D721Med (cell line): ENCODE results near the gene NRXN3.

Source experiments
- DNase-seq: peaks from one replicate; pipeline ENCODE4 v3.0.0; 2011; ENCODE audit warnings: low spot score; ENCODE audit not compliant: insufficient read length
- FAIRE-seq: peaks from 2 replicates; lab custom pipeline; 2011; peaks lifted over from hg19 to GRCh38; lab: Jason Lieb, UNC
- CTCF ChIP-seq: IDR thresholded peaks from 2 replicates; pipeline ENCODE4 v1.5.1; 2012; ENCODE audit warnings: mild to moderate bottlenecking, control low read depth; ENCODE audit not compliant: insufficient read depth; ENCODE audit errors: missing control alignments

Gene NRXN3

DNA sequence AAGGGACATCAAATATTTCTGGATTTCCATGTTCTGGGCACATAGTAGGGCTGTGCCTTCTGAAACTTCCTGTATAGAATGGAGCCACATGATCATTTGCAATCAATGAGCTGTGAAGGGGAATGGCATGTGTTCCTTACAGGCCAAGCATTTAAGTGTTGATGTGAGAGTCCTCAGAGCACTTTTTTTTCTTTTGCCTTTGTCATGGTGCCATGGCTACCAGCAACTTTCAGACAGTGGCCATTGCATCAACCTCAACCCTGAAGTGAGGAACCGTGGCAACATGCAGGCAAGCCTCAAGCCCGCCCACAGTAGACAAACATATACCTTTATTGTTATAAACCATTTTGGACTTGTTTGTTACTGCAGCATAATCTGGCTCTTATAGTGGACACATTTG is 948.1 kb downstream of the NRXN3 start:
- no peak for DNase-seq
- FAIRE-seq = no peak
- TF ChIP-seq CTCF = no peak

- TF ChIP-seq CTCF = no peak
- no peak for FAIRE-seq
- DNase-seq = no peak
Observed at GRCh38 chr14:79134361-79134760, 964.2 kb downstream of the NRXN3 start.

- no peak for TF ChIP-seq CTCF
- peak; percentile 77 for FAIRE-seq
- no peak for DNase-seq
Observed at GRCh38 chr14:79136071-79137044, 966.2 kb downstream of the NRXN3 start.

- FAIRE-seq (no peak), DNase-seq (no peak)
Observed at GRCh38 chr14:79137045-79137430, 966.9 kb downstream of the NRXN3 start.

DNA sequence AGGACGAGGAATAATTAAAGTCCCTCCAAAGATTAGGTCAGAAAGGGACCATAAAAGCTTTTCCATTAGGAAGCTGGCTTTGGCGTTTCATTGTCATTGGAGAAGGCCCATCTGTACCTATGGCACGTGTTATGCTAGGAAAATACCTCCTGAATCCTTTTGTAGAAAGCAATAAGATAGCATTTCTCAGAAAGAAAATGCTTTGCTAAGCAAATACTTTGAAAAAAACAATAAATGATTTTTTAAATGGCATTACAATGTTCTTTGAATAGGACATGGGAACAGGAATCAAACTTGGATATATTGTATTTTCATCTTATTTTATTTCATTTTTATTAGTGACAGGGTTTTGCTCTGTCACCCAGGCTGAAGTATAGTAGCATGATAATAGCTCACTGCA is 967.7 kb downstream of the NRXN3 start:
- DNase-seq (no peak), FAIRE-seq (no peak)
- TF ChIP-seq CTCF = no peak

More at GRCh38 chr14:79137045-79137430, 966.9 kb downstream of the NRXN3 start:
- TF ChIP-seq CTCF = no peak

GRCh38 chr14:79144896-79145295 is 974.7 kb downstream of the NRXN3 start:
- FAIRE-seq = no peak
- no peak for DNase-seq
- no peak for TF ChIP-seq CTCF

GRCh38 chr14:79150226-79150625 is 980.1 kb downstream of the NRXN3 start:
- no peak for FAIRE-seq
- no peak for DNase-seq
- no peak for TF ChIP-seq CTCF
